Endodermal cell (in vitro differentiated cells): ENCODE data around the gene ITPK1. TPM values are rescaled to one million over a fixed set of nuclear protein-coding genes. Genes with fewer than 3 reads are reported as not detected.

Experiments
- DNase-seq: peaks from one replicate; pipeline ENCODE4 v3.0.0-alpha.2; 2017
- H3K27ac ChIP-seq: 2 replicates; pipeline ENCODE4 v1.5.1; 2013; ENCODE audit warnings: mild to moderate bottlenecking, low read depth, low read length, moderate library complexity
- H3K27me3 ChIP-seq: 2 replicates; pipeline ENCODE4 v1.6.1; 2013; ENCODE audit warnings: mild to moderate bottlenecking, low read length, moderate library complexity; ENCODE audit not compliant: insufficient read depth, control insufficient read depth, poor library complexity, severe bottlenecking
- H3K36me3 ChIP-seq: 2 replicates; pipeline ENCODE4 v1.7.0; 2013; ENCODE audit warnings: mild to moderate bottlenecking, low read length, moderate library complexity; ENCODE audit not compliant: control insufficient read depth, insufficient read depth
- H3K4me1 ChIP-seq: one replicate; pipeline ENCODE4 v1.7.0; 2013; ENCODE audit warnings: low read length; ENCODE audit not compliant: control insufficient read depth, insufficient read depth
- H3K4me3 ChIP-seq: 2 replicates; pipeline ENCODE4 v1.5.1; 2013; ENCODE audit warnings: mild to moderate bottlenecking, low read length, moderate library complexity
- H3K9ac ChIP-seq: 2 replicates; pipeline ENCODE4 v1.6.1; 2013; ENCODE audit warnings: mild to moderate bottlenecking, low read length, moderate library complexity; ENCODE audit not compliant: poor library complexity, severe bottlenecking; ENCODE audit errors: extremely low read depth
- H3K9me3 ChIP-seq: 2 replicates; pipeline ENCODE4 v1.6.1; 2013; ENCODE audit warnings: mild to moderate bottlenecking, low read length, moderate library complexity; ENCODE audit not compliant: control insufficient read depth
- H3K27ac Mint-ChIP-seq: 2 replicates; pipeline ENCODE4 v1.8.0; 2020; ENCODE audit warnings: mixed read lengths
- H3K27me3 Mint-ChIP-seq: 2 replicates; pipeline ENCODE4 v1.8.0; 2021; ENCODE audit warnings: mild to moderate bottlenecking, mixed read lengths; ENCODE audit not compliant: insufficient read depth
- H3K36me3 Mint-ChIP-seq: 2 replicates; pipeline ENCODE4 v1.8.0; 2020; ENCODE audit warnings: low read depth, mixed read lengths
- H3K4me1 Mint-ChIP-seq: 2 replicates; pipeline ENCODE4 v1.8.0; 2020; ENCODE audit warnings: mixed read lengths
- H3K4me3 Mint-ChIP-seq: 2 replicates; pipeline ENCODE4 v1.8.0; 2020; ENCODE audit warnings: mild to moderate bottlenecking, moderate library complexity, mixed read lengths
- H3K9me3 Mint-ChIP-seq: 2 replicates; pipeline ENCODE4 v1.8.0; 2020; ENCODE audit warnings: mild to moderate bottlenecking, mixed read lengths
- CTCF ChIP-seq: fragments of 200-600 bp; sonication (generic); conservative IDR thresholded peaks from 2 replicates; pipeline ENCODE4 v1.5.0; 2021; ENCODE audit warnings: antibody characterized with exemption, mild to moderate bottlenecking
- WGBS, 2 experiments: methylation state at CpG; one replicate each; pipeline versions ENCODE4 v1.1.5 to v1.1.7; 2013; ENCODE audit warnings: missing lambda C conversion rate in 2 of 2, mixed read lengths in 1 of 2; ENCODE audit not compliant: insufficient coverage in 1 of 2, insufficient read length in 1 of 2; 5-methylcytosine and 5-hydroxymethylcytosine counted together
- total RNA-seq, 2 donors: library from RNA; stranded (reverse); fragmentation: NEBNext Ultra II Directional in 1 of 2; extraction: Animal tissue kit (Norgen Biotek cat#: 25700) in 1 of 2; gene quantifications; 2 replicates in 1 of 2; 3 replicates in 1 of 2; pipeline ENCODE4 v1.2.1, GENCODE V29; 2021

Gene ITPK1
- total RNA-seq, 2 donors from 2014 or later: 59.9 to 66.9 TPM

DNA sequence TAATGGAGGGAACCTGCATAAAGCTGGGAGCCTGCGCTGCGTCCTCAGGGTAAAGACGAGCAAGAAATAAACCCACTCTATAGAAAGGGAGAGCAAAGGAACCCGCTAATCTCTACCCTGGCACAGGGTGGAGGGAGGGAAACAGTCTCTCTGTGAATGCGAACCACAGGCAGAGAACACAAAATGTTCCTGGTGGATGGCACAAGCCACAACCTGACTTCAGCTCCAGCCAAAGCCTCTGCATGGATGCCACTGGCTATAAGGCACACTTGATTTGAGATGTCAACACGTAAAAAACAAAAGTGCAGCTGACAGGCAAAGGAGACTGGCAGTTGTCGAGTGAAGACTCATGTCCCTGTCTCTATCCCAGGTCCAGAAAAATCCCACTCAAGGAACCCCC lies 160.3 kb downstream of the ITPK1 start:
- Histone ChIP-seq H3K9me3 (no peaks in the 10 kb centered on the region), H3K4me3 (no peak overlapping the region), H3K9ac (no peak overlapping the region), H3K27me3 (no peaks in the 10 kb centered on the region), H3K27ac (no peak overlapping the region), H3K36me3 (peaks cover 9% of the 10 kb centered on the region), H3K4me1 (no peaks in the 10 kb centered on the region)
- Mint-ChIP-seq H3K4me1 (no peaks in the 10 kb centered on the region), H3K27ac (no peak overlapping the region), H3K4me3 (no peak overlapping the region), H3K36me3 (peaks cover 1% of the 10 kb centered on the region), H3K27me3 (no peaks in the 10 kb centered on the region), H3K9me3 (no peaks in the 10 kb centered on the region)
- no peak for DNase-seq
- 90 to 91% methylated on average over 5 to 7 of the region's 7 CpGs for WGBS, 2 experiments
- TF ChIP-seq CTCF: no peak

- H3K9me3 ChIP-seq: no peaks in the 10 kb centered on the region
- no peak for TF ChIP-seq CTCF
- H3K4me3 ChIP-seq: no peak overlapping the region
- WGBS, 2 experiments: 93 to 100% methylated on average over 2 to 5 of the region's 5 CpGs
- H3K4me1 Mint-ChIP-seq: no peaks in the 10 kb centered on the region
- no peak for DNase-seq
- peaks cover 1% of the 10 kb centered on the region for H3K36me3 Mint-ChIP-seq
- no peak overlapping the region for H3K27ac Mint-ChIP-seq
- no peaks in the 10 kb centered on the region for H3K4me1 ChIP-seq
- H3K27ac ChIP-seq: no peak overlapping the region
- H3K9me3 Mint-ChIP-seq: no peaks in the 10 kb centered on the region
- H3K27me3 ChIP-seq: no peaks in the 10 kb centered on the region
- no peaks in the 10 kb centered on the region for H3K27me3 Mint-ChIP-seq
- H3K36me3 ChIP-seq: peaks cover 9% of the 10 kb centered on the region
- H3K4me3 Mint-ChIP-seq: no peak overlapping the region
- no peak overlapping the region for H3K9ac ChIP-seq
Measured at GRCh38 chr14:92954933-92955332, 160.8 kb downstream of the ITPK1 start.

DNA sequence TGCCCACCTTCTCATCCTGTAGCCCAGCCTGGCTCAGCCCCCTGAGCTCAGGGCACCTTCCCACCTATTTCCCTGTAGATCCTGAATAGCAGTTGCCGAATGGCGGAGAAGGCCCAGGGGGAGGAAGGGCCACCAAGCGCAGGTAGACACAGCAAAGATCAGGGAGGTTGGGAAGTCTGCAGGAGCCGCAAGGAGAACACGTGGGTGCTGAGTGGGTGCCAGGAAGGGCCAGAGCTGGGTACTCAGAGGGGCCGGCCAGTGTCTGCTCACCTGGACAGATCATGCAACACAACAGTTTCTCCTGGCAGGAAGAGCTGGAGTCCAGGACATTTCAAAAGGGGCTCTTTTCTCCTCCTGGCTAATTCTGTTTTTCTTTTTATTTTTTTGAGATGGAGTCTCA lies 162.2 kb downstream of the ITPK1 start:
- WGBS, 2 experiments: 94 to 96% methylated on average over 6 of the region's 6 CpGs
- peaks cover 9% of the 10 kb centered on the region for H3K36me3 ChIP-seq
- H3K4me1 ChIP-seq: no peaks in the 10 kb centered on the region
- H3K4me1 Mint-ChIP-seq: no peaks in the 10 kb centered on the region
- H3K9ac ChIP-seq: no peak overlapping the region
- H3K36me3 Mint-ChIP-seq: peaks cover 1% of the 10 kb centered on the region
- H3K9me3 Mint-ChIP-seq: no peaks in the 10 kb centered on the region
- H3K9me3 ChIP-seq: no peaks in the 10 kb centered on the region
- no peak overlapping the region for H3K27ac Mint-ChIP-seq
- H3K27ac ChIP-seq: no peak overlapping the region
- no peak overlapping the region for H3K4me3 Mint-ChIP-seq
- H3K27me3 Mint-ChIP-seq: no peaks in the 10 kb centered on the region
- H3K4me3 ChIP-seq: no peak overlapping the region
- no peaks in the 10 kb centered on the region for H3K27me3 ChIP-seq
- DNase-seq: no peak
- TF ChIP-seq CTCF: no peak
